ENCODE results near the gene FBXW9. TPM values are rescaled to one million over a fixed set of nuclear protein-coding genes. Genes with fewer than 3 reads are reported as not detected.
A peak's percentile ranks its signal among the peaks of the same experiment; 100 is the strongest.

FBXW9 gene
- total and polyA plus RNA-seq, 12 donors = 2.1 to 14.7 (median 9.6) TPM

DNA sequence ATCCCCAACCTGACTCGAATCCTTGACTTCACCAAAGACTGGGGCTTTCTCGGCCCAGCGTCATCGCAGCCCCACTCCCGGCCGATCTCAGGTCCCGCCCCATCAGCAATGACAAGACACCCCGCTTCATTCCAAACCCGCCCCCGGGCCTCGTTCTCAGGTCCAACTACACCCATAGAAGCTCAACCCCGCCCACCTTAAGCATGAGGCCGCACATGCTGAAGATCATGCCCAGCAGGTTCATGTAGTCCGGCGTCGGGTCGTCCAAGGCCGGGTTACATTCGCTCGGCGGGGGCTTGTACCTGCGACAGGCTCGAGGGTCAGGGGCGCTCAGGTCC, 27.5 kb downstream of the FBXW9 start:
- DNase-seq = peak; percentile 65 to 92 (median 80)
- no peaks in the 10 kb centered on the region for H3K9me3 ChIP-seq (replicated peaks in 1 of 3)
- H3K4me1 ChIP-seq (replicated peaks in 1 of 2) = peaks cover 17 to 36% of the 10 kb centered on the region in 2 donors
- no peaks in the 10 kb centered on the region for H3K27me3 ChIP-seq
- peak overlapping the region; percentile 33 to 96 (median 94) for H3K27ac ChIP-seq
- peak overlapping the region; percentile 37 to 96 (median 61) for H3K4me3 ChIP-seq
- TF ChIP-seq, protein P1, sequence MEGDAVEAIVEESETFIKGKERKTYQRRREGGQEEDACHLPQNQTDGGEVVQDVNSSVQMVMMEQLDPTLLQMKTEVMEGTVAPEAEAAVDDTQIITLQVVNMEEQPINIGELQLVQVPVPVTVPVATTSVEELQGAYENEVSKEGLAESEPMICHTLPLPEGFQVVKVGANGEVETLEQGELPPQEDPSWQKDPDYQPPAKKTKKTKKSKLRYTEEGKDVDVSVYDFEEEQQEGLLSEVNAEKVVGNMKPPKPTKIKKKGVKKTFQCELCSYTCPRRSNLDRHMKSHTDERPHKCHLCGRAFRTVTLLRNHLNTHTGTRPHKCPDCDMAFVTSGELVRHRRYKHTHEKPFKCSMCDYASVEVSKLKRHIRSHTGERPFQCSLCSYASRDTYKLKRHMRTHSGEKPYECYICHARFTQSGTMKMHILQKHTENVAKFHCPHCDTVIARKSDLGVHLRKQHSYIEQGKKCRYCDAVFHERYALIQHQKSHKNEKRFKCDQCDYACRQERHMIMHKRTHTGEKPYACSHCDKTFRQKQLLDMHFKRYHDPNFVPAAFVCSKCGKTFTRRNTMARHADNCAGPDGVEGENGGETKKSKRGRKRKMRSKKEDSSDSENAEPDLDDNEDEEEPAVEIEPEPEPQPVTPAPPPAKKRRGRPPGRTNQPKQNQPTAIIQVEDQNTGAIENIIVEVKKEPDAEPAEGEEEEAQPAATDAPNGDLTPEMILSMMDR (IDR thresholded peaks at IDR 0.05) = no peak
- peak in 1 of 2 donors; percentile 16 for TF ChIP-seq POLR2A (IDR thresholded peaks at IDR 0.05)
- H3K36me3 ChIP-seq (replicated peaks in 1 of 2) = peaks cover 0 to 13% of the 10 kb centered on the region in 2 donors
- intact Hi-C loops (cut with DNase I) = loop anchor here in 1 of 2 donors (5.0 kb wide), 1 partner anchor 57 kb away; the partner anchor contains the start of genes ZNF490 and ZNF791
- 0 to 1% (median 0%) methylated on average over 13 to 24 of the region's 24 CpGs for WGBS, 4 donors

DNA sequence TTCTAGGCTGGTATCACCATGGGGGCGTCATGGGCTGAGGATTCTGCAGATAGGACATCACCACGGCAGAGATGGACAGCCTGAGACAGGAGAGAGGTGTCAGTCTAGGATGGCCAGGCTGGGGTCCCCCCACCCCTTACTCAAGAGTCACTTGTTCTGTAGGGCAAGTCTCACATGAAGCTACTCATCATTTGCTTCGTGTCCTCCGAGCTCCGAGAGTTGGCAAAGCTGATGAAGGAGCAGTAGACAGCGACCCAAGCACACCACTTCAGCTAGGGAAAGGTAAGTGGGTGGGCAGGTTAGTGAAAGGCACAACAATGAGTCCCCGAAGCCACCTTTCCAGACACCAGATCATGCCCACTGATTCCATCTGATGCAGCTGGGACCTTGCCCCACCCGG, 28.1 kb downstream of the FBXW9 start:
- Histone ChIP-seq H3K27me3 (no peaks in the 10 kb centered on the region), H3K27ac (peak overlapping the region in 3 of 5 donors; percentile 86 to 96 (median 94)), H3K4me3 (peak overlapping the region in 1 of 4 donors; percentile 96), H3K36me3 (replicated peaks in 1 of 2) (peaks cover 0 to 14% of the 10 kb centered on the region in 2 donors), H3K4me1 (replicated peaks in 1 of 2) (peaks cover 17 to 36% of the 10 kb centered on the region in 2 donors), H3K9me3 (replicated peaks in 1 of 3) (no peaks in the 10 kb centered on the region)
- WGBS, 4 donors = 60 to 68% (median 65%) methylated on average over 6 to 8 of the region's 8 CpGs
- no peak for DNase-seq
- TF ChIP-seq, protein P1 (IDR thresholded peaks at IDR 0.05) = no peak
- TF ChIP-seq POLR2A (IDR thresholded peaks at IDR 0.05) = no peak
- intact Hi-C loops (cut with DNase I) = loop anchor here in 1 of 2 donors (5.0 kb wide), 1 partner anchor 56 kb away; the partner anchor contains the start of genes ZNF490 and ZNF791

DNA sequence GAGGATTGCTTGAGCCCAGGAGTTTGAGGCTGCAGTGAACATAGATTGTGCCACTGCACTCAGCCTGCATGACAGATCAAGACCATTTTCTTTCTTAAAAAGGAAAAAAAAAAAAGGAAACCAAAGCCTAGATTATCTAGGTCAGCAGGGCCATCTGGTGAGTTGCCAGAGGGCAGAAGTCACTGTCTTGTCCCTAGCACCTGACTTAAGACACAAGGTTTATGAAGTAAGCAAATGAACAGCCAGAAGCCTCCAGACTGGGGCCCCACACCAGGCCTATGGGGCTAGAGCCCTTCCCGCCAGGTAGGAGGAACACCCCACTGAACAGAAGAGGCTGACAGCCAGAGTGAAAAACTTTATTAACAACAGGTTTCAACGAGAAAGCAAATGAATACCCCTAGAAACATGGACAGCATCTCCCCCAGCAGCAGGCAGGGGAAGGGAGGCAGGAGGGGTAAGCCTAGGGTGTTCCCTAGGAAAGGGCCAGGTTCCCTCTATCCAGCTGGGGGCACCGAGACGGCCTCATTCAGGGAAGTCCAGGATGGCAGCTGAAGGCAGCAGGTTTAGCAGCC, 28.6 kb downstream of the FBXW9 start:
- Histone ChIP-seq H3K27me3 (no peaks in the 10 kb centered on the region), H3K27ac (peak overlapping the region in 2 of 5 donors; percentile 86 to 94), H3K4me3 (no peak overlapping the region), H3K9me3 (replicated peaks in 1 of 3) (no peaks in the 10 kb centered on the region), H3K4me1 (replicated peaks in 1 of 2) (peaks cover 17 to 36% of the 10 kb centered on the region in 2 donors), H3K36me3 (replicated peaks in 1 of 2) (peaks cover 0 to 16% of the 10 kb centered on the region in 2 donors)
- intact Hi-C loops (cut with DNase I) = loop anchor here in 1 of 2 donors (5.0 kb wide), 1 partner anchor 56 kb away; the partner anchor contains the start of genes ZNF490 and ZNF791
- no peak for TF ChIP-seq POLR2A (IDR thresholded peaks at IDR 0.05)
- TF ChIP-seq, protein P1 (IDR thresholded peaks at IDR 0.05) = no peak
- DNase-seq = no peak
- WGBS, 4 donors = 70 to 80% (median 76%) methylated on average over 4 of the region's 4 CpGs

DNA sequence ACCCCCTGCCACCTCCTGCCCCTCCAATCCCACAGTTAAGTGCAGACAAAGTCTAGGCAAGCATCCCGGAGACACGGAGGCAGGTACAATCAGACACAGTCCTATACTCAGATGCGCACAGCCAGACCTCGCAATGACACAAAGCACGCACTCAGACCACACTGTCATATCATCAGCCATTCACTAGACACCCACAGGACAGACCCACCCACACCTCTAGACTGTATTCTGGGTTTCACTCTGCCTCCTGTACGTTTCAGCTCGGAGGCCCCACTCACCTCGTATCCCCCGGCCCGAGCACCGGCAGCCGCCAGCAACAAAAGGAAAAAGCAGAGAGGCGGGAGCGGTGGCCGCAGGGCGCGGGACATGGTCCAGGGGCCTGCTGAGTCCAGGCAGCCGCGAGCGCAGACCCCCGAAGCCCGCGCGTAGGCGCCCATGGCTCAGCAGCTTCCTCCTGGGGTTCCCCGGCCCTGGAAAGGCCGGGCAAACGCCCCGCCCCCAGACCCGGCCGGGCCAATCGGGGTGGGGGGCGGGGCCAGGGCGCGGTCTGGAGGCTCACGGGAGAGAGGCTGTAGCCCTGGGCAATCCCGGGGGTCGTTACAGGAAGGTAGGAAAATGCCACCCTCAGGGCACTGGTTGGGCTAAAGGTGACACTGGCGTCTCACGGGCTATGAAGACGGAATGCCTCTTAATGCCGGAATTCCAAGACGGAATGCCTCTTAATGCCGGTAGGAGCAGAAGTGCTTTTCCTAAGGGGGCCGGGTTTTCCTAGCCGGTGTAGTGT, 30.0 kb downstream of the FBXW9 start, which contains the start of the genes MAN2B1 and WDR83:
Gene MAN2B1, minus strand, starts transcription at position 478 of the 784 bp plus-strand sequence. Its CDS starts 41 bp downstream, at position 437.
Gene WDR83, plus strand, starts transcription at position 543 of the 784 bp plus-strand sequence. CDS start 2,984 bp downstream, outside the sequence.
- intact Hi-C loops (cut with DNase I) = loop anchor here in 1 of 2 donors (5.0 kb wide), 1 partner anchor 54 kb away; the partner anchor contains the start of genes ZNF490 and ZNF791
- Histone ChIP-seq H3K36me3 (replicated peaks in 1 of 2) (peaks cover 0 to 25% of the 10 kb centered on the region in 2 donors), H3K4me1 (replicated peaks in 1 of 2) (peaks cover 17 to 36% of the 10 kb centered on the region in 2 donors), H3K4me3 (peak within 1 kb of the TSS in 3 of 4 donors; percentile 60 to 80 (median 71)), H3K27me3 (no peaks in the 10 kb centered on the region), H3K9me3 (replicated peaks in 1 of 3) (no peaks in the 10 kb centered on the region), H3K27ac (peak within 1 kb of the TSS in 4 of 5 donors; percentile 8 to 72 (median 41))
- TF ChIP-seq, protein P1 (IDR thresholded peaks at IDR 0.05) = peak in 1 of 6 experiments; percentile 4
- peak in 1 of 2 donors; percentile 15 for TF ChIP-seq POLR2A (IDR thresholded peaks at IDR 0.05)
- 1 to 2% (median 1%) methylated on average over 11 to 46 of the region's 46 CpGs for WGBS, 4 donors
- DNase-seq = peak; percentile 59 to 79 (median 72)
